MG63 (cell line): ENCODE results near the gene CST8. TPM values are rescaled to one million over a fixed set of nuclear protein-coding genes. Genes with fewer than 3 reads are reported as not detected.

Experiments
- DNase-seq: peaks from one replicate; pipeline ENCODE4 v3.0.0-alpha.2; 2020
- H3K27me3 ChIP-seq: fragments of 250-450 bp; sonication (Bioruptor Pico); 2 replicates; pipeline ENCODE4 v1.5.1; 2020; ENCODE audit warnings: mild to moderate bottlenecking, moderate library complexity
- H3K36me3 ChIP-seq: fragments of 250-450 bp; sonication (Bioruptor Pico); 2 replicates; pipeline ENCODE4 v1.5.1; 2020; ENCODE audit warnings: mild to moderate bottlenecking, moderate library complexity
- H3K4me3 ChIP-seq: fragments of 250-450 bp; sonication (Bioruptor Pico); 2 replicates; pipeline ENCODE4 v1.5.1; 2020; ENCODE audit warnings: mild to moderate bottlenecking, moderate library complexity
- H3K9me3 ChIP-seq: fragments of 250-450 bp; sonication (Bioruptor Pico); 2 replicates; pipeline ENCODE4 v1.5.1; 2020; ENCODE audit warnings: mild to moderate bottlenecking, moderate library complexity
- total RNA-seq: library from RNA; depleted of rRNA; stranded (reverse); fragments of >200 nt; shearing (Covaris generic); gene quantifications from 2 replicates; pipeline ENCODE4 v1.2.3, GENCODE V29; 2014; ENCODE audit warnings: low replicate concordance; rRNA removed

The CST8 gene
- total RNA-seq, 1 experiment from 2014 or later: not detected

- Histone ChIP-seq H3K27me3 (no peaks in the 10 kb centered on the region), H3K9me3 (no peaks in the 10 kb centered on the region), H3K4me3 (no peak overlapping the region), H3K36me3 (no peaks in the 10 kb centered on the region)
- DNase-seq: no peak
Observed at GRCh38 chr20:23536328-23536974, 45.5 kb downstream of the CST8 start.

DNA sequence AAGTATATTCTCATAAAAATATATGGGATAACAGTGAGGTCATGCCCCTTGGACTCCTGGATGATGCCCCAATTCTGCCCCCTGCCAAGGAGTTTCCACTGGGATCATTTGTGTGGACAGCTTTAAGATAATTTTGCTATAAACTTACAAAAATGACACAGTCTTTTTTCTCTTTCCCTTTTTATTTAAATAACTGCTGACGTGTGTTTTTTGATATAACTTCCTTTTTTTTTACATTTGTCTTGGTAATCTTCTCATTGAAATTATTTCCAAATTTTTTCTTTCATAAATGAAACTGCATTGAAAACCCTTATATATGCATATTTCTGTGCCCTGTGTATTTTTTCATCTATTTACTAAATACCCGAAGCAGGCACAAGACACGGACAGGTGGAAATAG is 46.1 kb downstream of the CST8 start:
- Histone ChIP-seq H3K27me3 (no peaks in the 10 kb centered on the region), H3K9me3 (no peaks in the 10 kb centered on the region), H3K4me3 (no peak overlapping the region), H3K36me3 (no peaks in the 10 kb centered on the region)
- no peak for DNase-seq

GRCh38 chr20:23540624-23541023 is 49.7 kb downstream of the CST8 start:
- no peaks in the 10 kb centered on the region for H3K9me3 ChIP-seq

DNA sequence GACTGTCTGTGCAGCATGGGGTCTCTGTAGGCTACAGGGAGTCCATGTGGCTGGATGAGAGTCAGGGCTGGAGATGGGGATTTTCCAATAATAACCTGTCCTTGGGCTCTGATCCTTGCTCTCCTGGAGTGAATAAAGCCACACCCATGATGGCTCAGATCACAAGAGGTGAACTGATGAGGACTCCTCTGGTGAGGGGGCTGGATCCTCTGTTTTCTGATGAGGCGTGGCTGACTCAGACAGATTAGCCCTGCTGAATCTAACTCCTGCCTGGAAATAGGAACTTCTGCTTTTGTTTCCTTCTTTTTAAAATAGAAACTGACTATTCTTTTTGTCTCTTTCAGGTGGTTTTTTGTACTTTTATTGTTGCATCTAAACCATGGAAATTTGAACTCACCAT is 50.4 kb downstream of the CST8 start:
- Histone ChIP-seq H3K4me3 (no peak overlapping the region), H3K9me3 (no peaks in the 10 kb centered on the region), H3K36me3 (no peaks in the 10 kb centered on the region), H3K27me3 (no peaks in the 10 kb centered on the region)
- DNase-seq: peak; percentile 15

More at GRCh38 chr20:23540624-23541023, 49.7 kb downstream of the CST8 start:
- Histone ChIP-seq H3K27me3 (no peaks in the 10 kb centered on the region), H3K4me3 (no peak overlapping the region), H3K36me3 (no peaks in the 10 kb centered on the region)
- DNase-seq: no peak

DNA sequence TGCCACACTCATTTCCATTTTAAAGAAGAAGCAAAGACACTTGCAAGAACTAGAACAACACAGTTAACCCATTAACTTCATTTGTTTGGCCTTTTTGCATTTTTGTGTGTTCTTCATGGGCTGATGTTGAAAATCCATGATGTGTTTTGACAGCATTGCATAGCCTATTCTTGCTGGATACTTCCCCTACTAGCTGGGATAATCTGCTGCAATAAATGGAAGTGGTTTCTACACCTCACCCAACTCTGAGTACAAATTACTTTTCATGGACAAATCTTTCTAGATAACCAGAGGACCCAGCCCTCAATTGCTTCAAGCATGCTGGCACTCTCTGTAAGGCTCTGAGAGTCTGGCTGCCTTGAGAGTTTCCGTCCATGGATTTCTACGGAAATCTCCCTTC is 50.9 kb downstream of the CST8 start:
- DNase-seq: no peak
- Histone ChIP-seq H3K27me3 (no peaks in the 10 kb centered on the region), H3K4me3 (no peak overlapping the region), H3K9me3 (no peaks in the 10 kb centered on the region), H3K36me3 (no peaks in the 10 kb centered on the region)

GRCh38 chr20:23542801-23543200 is 51.9 kb downstream of the CST8 start:
- no peak for DNase-seq
- Histone ChIP-seq H3K36me3 (no peaks in the 10 kb centered on the region), H3K9me3 (no peaks in the 10 kb centered on the region), H3K4me3 (no peak overlapping the region), H3K27me3 (no peaks in the 10 kb centered on the region)

DNA sequence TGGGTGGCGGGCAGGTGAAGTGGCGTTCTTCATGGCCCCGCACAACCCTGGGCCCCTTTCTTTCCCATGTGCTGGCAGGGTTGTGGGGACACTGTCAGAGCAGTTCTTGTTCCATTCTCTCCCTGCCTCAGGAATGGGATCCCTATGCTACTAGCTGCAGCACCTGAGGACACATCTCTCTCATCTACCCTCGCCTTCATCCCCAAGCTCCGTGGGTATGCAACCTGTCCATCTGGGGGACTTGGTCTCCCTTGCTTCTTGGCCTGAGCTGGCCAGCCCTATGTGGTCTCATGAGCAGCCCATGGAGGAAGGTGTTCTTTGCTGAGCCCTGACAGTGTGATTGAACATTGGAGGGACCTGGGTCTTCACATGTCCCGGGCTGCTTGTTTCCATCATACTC is 53.2 kb downstream of the CST8 start:
- no peaks in the 10 kb centered on the region for H3K9me3 ChIP-seq
- DNase-seq: no peak
- H3K4me3 ChIP-seq: no peak overlapping the region
- H3K27me3 ChIP-seq: no peaks in the 10 kb centered on the region
- no peaks in the 10 kb centered on the region for H3K36me3 ChIP-seq

Other genes with a start within 250 kb of the CST8 start
- 46.7 and 55.1 TPM in 2 replicates for gene NXT1, start 140.3 kb upstream of the CST8 start, total RNA-seq
- 7.2 and 8.2 TPM in 2 replicates for gene GZF1, start 128.9 kb upstream of the CST8 start, total RNA-seq
- 0.82 and 2.6 TPM in 2 replicates for gene NAPB, start 69.6 kb upstream of the CST8 start, total RNA-seq
- gene CSTL1, start 51.4 kb upstream of the CST8 start, total RNA-seq: not detected in 2 replicates
- not detected in 2 replicates for gene CST11, start 38.2 kb upstream of the CST8 start, total RNA-seq
- not detected in 2 replicates for gene CST9L, start 77.4 kb downstream of the CST8 start, total RNA-seq
- not detected in 2 replicates for gene CST9, start 114.8 kb downstream of the CST8 start, total RNA-seq
- gene CST3, start 146.8 kb downstream of the CST8 start, total RNA-seq: 61.5 and 148 TPM in 2 replicates
- gene CST4, start 197.9 kb downstream of the CST8 start, total RNA-seq: not detected in 2 replicates